Suppressor macrophage (primary cell): ENCODE measurements around the gene LGALS1.

Source experiments
- DNase-seq, 4 experiments: peaks; one replicate each; pipeline ENCODE4 v3.0.0-alpha.2; 2020 to 2022

The LGALS1 gene

DNA sequence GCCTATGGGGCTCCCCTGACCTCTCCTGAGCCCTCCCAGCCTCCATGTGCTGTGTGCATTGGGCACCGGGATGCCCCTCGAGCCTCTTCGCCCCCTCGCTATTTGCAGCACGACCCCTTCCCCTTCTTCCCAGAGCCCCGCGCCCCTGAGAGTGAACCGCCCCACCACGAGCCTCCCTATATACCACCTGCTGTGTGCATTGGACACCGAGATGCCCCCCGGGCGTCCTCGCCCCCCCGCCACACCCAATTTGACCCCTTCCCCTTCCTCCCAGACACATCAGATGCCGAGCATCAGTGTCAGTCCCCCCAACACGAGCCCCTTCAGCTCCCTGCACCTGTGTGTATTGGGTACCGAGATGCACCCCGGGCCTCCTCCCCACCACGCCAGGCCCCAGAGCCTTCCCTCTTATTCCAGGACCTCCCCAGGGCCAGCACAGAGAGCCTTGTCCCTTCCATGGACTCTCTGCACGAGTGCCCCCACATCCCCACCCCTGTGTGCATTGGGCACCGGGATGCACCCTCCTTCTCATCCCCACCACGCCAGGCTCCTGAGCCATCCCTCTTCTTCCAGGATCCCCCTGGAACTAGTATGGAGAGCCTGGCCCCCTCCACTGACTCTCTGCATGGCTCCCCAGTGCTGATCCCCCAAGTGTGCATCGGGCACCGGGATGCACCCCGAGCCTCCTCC, 50.3 kb downstream of the LGALS1 start:
- no peak for DNase-seq

DNA sequence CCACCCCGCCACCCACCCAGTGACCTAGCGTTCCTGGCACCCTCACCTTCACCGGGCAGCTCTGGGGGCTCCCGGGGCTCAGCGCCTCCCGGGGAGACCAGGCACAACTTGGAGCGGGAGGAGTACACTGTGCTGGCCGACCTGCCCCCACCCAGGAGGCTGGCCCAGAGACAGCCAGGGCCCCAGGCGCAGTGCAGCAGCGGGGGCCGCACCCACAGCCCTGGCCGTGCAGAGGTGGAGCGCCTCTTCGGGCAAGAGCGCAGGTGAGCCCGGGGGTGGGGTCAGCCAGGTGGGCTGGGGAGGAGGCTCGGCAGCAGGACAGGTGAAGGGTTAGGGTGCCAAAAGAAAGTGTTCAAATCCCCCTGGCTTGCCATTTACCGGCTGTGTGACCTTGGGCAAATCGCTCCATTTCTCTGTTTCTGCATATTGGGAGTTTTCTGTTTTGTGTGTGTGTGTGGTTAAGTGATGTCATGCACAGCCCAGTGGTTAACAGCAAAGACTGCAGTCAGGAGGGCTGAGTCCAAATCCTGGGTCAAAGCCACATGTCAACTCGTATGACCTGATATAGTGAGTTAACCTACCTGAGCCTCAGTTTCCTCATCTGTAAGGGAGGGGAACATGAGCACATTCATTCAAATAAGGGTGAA, 50.9 kb downstream of the LGALS1 start:
- peak; percentile 50 to 75 (median 68) for DNase-seq

DNA sequence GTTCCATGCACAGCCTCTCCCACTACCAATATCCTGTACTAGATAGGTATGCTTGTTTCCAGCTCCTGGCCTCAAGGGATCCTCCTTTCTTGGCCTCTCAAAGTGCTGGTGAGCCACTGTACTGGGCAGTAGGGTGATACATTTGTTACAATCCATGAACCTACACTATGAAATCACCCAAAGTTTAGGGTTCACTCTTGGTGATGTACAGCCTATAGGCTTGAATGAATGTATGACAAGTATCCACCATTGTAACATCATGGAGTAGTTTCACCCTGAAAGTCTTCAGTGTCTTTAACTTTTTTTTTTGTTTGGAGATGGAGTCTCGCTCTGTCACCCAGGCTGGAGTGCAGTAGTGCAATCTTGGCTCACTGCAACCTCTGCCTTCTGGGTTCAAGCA, 53.2 kb downstream of the LGALS1 start:
- DNase-seq = no peak
